H9 (cell line): Measurements from ENCODE around the gene PRR23E. TPM values are rescaled to one million over a fixed set of nuclear protein-coding genes. Genes with fewer than 3 reads are reported as not detected.

Experiments used
- DNase-seq: peaks from one replicate; pipeline ENCODE4 v3.0.0-alpha.2; 2017
- H2AFZ ChIP-seq: one replicate; pipeline ENCODE4 v1.6.1; 2013; ENCODE audit warnings: mild to moderate bottlenecking, low read length, control low read depth, moderate library complexity
- H2AK5ac ChIP-seq: 2 replicates; pipeline ENCODE4 v1.6.1; 2013; ENCODE audit warnings: low read length, control low read depth, mixed read lengths; ENCODE audit not compliant: insufficient read length
- H2BK120ac ChIP-seq: one replicate; pipeline ENCODE4 v1.6.1; 2013; ENCODE audit warnings: low read depth, mild to moderate bottlenecking, low read length, control low read depth, inconsistent platforms; ENCODE audit not compliant: poor library complexity, severe bottlenecking
- H2BK12ac ChIP-seq: 2 replicates; pipeline ENCODE4 v1.6.1; 2013; ENCODE audit warnings: low read length, control low read depth, mixed read lengths, low read depth; ENCODE audit not compliant: insufficient read length
- H2BK15ac ChIP-seq: 2 replicates; pipeline ENCODE4 v1.6.1; 2013; ENCODE audit warnings: low read depth, low read length, control low read depth
- H2BK20ac ChIP-seq: one replicate; pipeline ENCODE4 v1.6.1; 2013; ENCODE audit warnings: low read depth, mild to moderate bottlenecking, low read length, control low read depth, inconsistent platforms; ENCODE audit not compliant: poor library complexity, severe bottlenecking
- H2BK5ac ChIP-seq: 2 replicates; pipeline ENCODE4 v1.6.1; 2013; ENCODE audit warnings: low read length, control low read depth, mixed read lengths; ENCODE audit not compliant: insufficient read length
- H3K14ac ChIP-seq: 2 replicates; pipeline ENCODE4 v1.6.1; 2013; ENCODE audit warnings: low read length, control low read depth; ENCODE audit not compliant: insufficient read depth
- H3K18ac ChIP-seq: 2 replicates; pipeline ENCODE4 v1.6.1; 2013; ENCODE audit warnings: low read depth, mild to moderate bottlenecking, mixed read lengths, low read length, control low read depth; ENCODE audit not compliant: insufficient read length
- H3K23ac ChIP-seq: 2 replicates; pipeline ENCODE4 v1.6.1; 2013; ENCODE audit warnings: low read length, control low read depth, mixed read lengths, low read depth; ENCODE audit not compliant: insufficient read length
- H3K23me2 ChIP-seq: 2 replicates; pipeline ENCODE4 v1.6.1; 2013; ENCODE audit warnings: low read depth, mild to moderate bottlenecking, mixed read lengths, low read length, control low read depth; ENCODE audit not compliant: insufficient read length, poor library complexity, severe bottlenecking
- H3K27ac ChIP-seq: 2 replicates; pipeline ENCODE4 v1.5.1; 2013; ENCODE audit warnings: low read length, control low read depth, mixed read lengths, low read depth; ENCODE audit not compliant: insufficient read length
- H3K27me3 ChIP-seq: 2 replicates; pipeline ENCODE4 v1.6.1; 2013; ENCODE audit warnings: low read length, control low read depth, inconsistent platforms; ENCODE audit not compliant: insufficient read depth
- H3K4ac ChIP-seq: 2 replicates; pipeline ENCODE4 v1.6.1; 2013; ENCODE audit warnings: low read depth, mild to moderate bottlenecking, control low read depth, inconsistent platforms, low read length, moderate library complexity
- H3K4me1 ChIP-seq: 2 replicates; pipeline ENCODE4 v1.6.1; 2013; ENCODE audit warnings: low read length, control low read depth, inconsistent platforms; ENCODE audit not compliant: insufficient read depth
- H3K4me2 ChIP-seq: 2 replicates; pipeline ENCODE4 v1.6.1; 2013; ENCODE audit warnings: low read length, control low read depth, mixed read lengths; ENCODE audit not compliant: insufficient read length, insufficient read depth
- H3K56ac ChIP-seq: 2 replicates; pipeline ENCODE4 v1.6.1; 2013; ENCODE audit warnings: low read depth, mild to moderate bottlenecking, mixed read lengths, low read length, control low read depth; ENCODE audit not compliant: insufficient read length
- H3K79me1 ChIP-seq: 2 replicates; pipeline ENCODE4 v1.6.1; 2013; ENCODE audit warnings: low read depth, mild to moderate bottlenecking, moderate library complexity, low read length, control low read depth, inconsistent platforms; ENCODE audit not compliant: insufficient read depth, poor library complexity, severe bottlenecking
- H3K79me2 ChIP-seq: 2 replicates; pipeline ENCODE4 v1.6.1; 2013; ENCODE audit warnings: low read length, control low read depth, inconsistent platforms; ENCODE audit not compliant: insufficient read depth
- H3K9ac ChIP-seq: 2 replicates; pipeline ENCODE4 v1.6.1; 2013; ENCODE audit warnings: low read length, control low read depth, mixed read lengths; ENCODE audit not compliant: insufficient read length; ENCODE audit errors: extremely low read depth
- H3K9me3 ChIP-seq: one replicate; pipeline ENCODE4 v1.6.1; 2013; ENCODE audit warnings: low read depth, low read length, inconsistent platforms; ENCODE audit not compliant: control insufficient read depth
- H3T11ph ChIP-seq: one replicate; pipeline ENCODE4 v1.6.1; 2013; ENCODE audit warnings: mild to moderate bottlenecking, low read length, control low read depth, inconsistent platforms
- H4K20me1 ChIP-seq: one replicate; pipeline ENCODE4 v1.6.1; 2013; ENCODE audit not compliant: control insufficient read depth, insufficient read length, insufficient read depth
- H4K5ac ChIP-seq: 2 replicates; pipeline ENCODE4 v1.6.1; 2013; ENCODE audit warnings: low read depth, mild to moderate bottlenecking, mixed read lengths, low read length, control low read depth; ENCODE audit not compliant: insufficient read length
- H4K8ac ChIP-seq: replicated peaks from 2 replicates; pipeline ENCODE4 v1.6.1; 2013; ENCODE audit warnings: low read length, control low read depth, mixed read lengths, low read depth; ENCODE audit not compliant: insufficient read length
- H4K91ac ChIP-seq: 2 replicates; pipeline ENCODE4 v1.6.1; 2013; ENCODE audit warnings: low read depth, mild to moderate bottlenecking, moderate library complexity, mixed read lengths, low read length, control low read depth; ENCODE audit not compliant: insufficient read length
- H3K27ac Mint-ChIP-seq, 3 experiments: 2 replicates in 2 of 3; 3 replicates in 1 of 3; pipeline ENCODE4 v1.8.0; 2020 to 2021; ENCODE audit warnings: mixed read lengths in 3 of 3, mild to moderate bottlenecking in 1 of 3, moderate library complexity in 1 of 3
- H3K27me3 Mint-ChIP-seq: 2 replicates; pipeline ENCODE4 v1.8.0; 2021; ENCODE audit warnings: low read depth, mild to moderate bottlenecking, moderate library complexity, mixed read lengths
- H3K36me3 Mint-ChIP-seq, 3 experiments: 2 replicates in 2 of 3; 3 replicates in 1 of 3; pipeline ENCODE4 v1.8.0; 2020 to 2021; ENCODE audit warnings: low read depth in 3 of 3, mixed read lengths in 3 of 3; ENCODE audit not compliant: insufficient read depth in 1 of 3
- H3K4me1 Mint-ChIP-seq, 2 experiments: 2 replicates each; pipeline ENCODE4 v1.8.0; 2020; ENCODE audit warnings: mixed read lengths in 2 of 2
- H3K4me3 Mint-ChIP-seq, 2 experiments: 2 replicates in 1 of 2; 3 replicates in 1 of 2; pipeline ENCODE4 v1.8.0; 2020 to 2021; ENCODE audit warnings: mild to moderate bottlenecking in 2 of 2, mixed read lengths in 2 of 2, moderate library complexity in 1 of 2
- H3K9me3 Mint-ChIP-seq, 2 experiments: 2 replicates in 1 of 2; 3 replicates in 1 of 2; pipeline ENCODE4 v1.8.0; 2020; ENCODE audit warnings: mild to moderate bottlenecking in 2 of 2, mixed read lengths in 2 of 2, moderate library complexity in 1 of 2
- CTCF ChIP-seq: fragments of 200-600 bp; sonication (generic); conservative IDR thresholded peaks from 3 replicates; pipeline ENCODE4 v1.8.0; 2021; ENCODE audit warnings: antibody characterized with exemption, mild to moderate bottlenecking
- WGBS: extraction: QIAGEN DNeasy Blood & Tissue Kit; methylation state at CpG from one replicate; pipeline ENCODE4 v1.1.7; 2013; ENCODE audit warnings: missing lambda C conversion rate, low lambda C conversion rate, mixed read lengths; ENCODE audit not compliant: insufficient read length; ENCODE audit errors: extremely low coverage; 5-methylcytosine and 5-hydroxymethylcytosine counted together
- total RNA-seq: library from RNA; stranded (reverse); gene quantifications from 2 replicates; pipeline ENCODE4 v1.2.1, GENCODE V29; 2021

Gene PRR23E
- total RNA-seq, 1 experiment from 2014 or later = not detected

GRCh38 chr3:127235706-127236105, 42.8 kb downstream of the PRR23E start:
- no peak overlapping the region for H3K27ac ChIP-seq
- DNase-seq = no peak
- no peak overlapping the region for H2BK12ac ChIP-seq
- H3K79me2 ChIP-seq = no peaks in the 10 kb centered on the region
- TF ChIP-seq CTCF = no peak
- no peaks in the 10 kb centered on the region for H3K27me3 ChIP-seq
- H2AK5ac ChIP-seq = no peak overlapping the region
- H4K91ac ChIP-seq = no peak overlapping the region
- Mint-ChIP-seq H3K27ac (no peak overlapping the region), H3K36me3 (peaks cover 0 to 3% (median 0%) of the 10 kb centered on the region in 3 experiments; a peak in 1 of 7 replicates), H3K9me3 (peaks cover 5 to 10% of the 10 kb centered on the region in 2 experiments), H3K4me3 (no peak overlapping the region), H3K4me1 (no peaks in the 10 kb centered on the region), H3K27me3 (peaks cover 4% of the 10 kb centered on the region)
- no peak overlapping the region for H3K23ac ChIP-seq
- no peak overlapping the region for H4K5ac ChIP-seq
- no peak overlapping the region for H3K9ac ChIP-seq
- no peak overlapping the region for H4K8ac ChIP-seq
- H2AFZ ChIP-seq = no peak overlapping the region
- H2BK120ac ChIP-seq = no peak overlapping the region
- H2BK15ac ChIP-seq = no peak overlapping the region
- H3K9me3 ChIP-seq = no peaks in the 10 kb centered on the region
- WGBS = no CpG with 5 or more reads among the region's 3 CpGs
- no peak overlapping the region for H2BK5ac ChIP-seq
- no peaks in the 10 kb centered on the region for H3K79me1 ChIP-seq
- no peak overlapping the region for H3T11ph ChIP-seq
- no peak overlapping the region for H3K56ac ChIP-seq
- H3K4me1 ChIP-seq = no peaks in the 10 kb centered on the region
- no peak overlapping the region for H3K18ac ChIP-seq
- H2BK20ac ChIP-seq = no peak overlapping the region
- no peak overlapping the region for H3K4ac ChIP-seq
- no peak overlapping the region for H3K14ac ChIP-seq
- no peak overlapping the region for H3K4me2 ChIP-seq
- no peaks in the 10 kb centered on the region for H4K20me1 ChIP-seq
- H3K23me2 ChIP-seq = no peaks in the 10 kb centered on the region
